ENCODE measurements around the gene RBM3. TPM values are rescaled to one million over a fixed set of nuclear protein-coding genes. Genes with fewer than 3 reads are reported as not detected.

Gene RBM3
- total RNA-seq = 46.5 and 127 TPM in 2 replicates

GRCh38 chrX:48574270-48575266 is at the start of gene RBM3:
Gene RBM3 (plus strand): TSS chrX:48574484. CDS start chrX:48575181, 697 bp downstream.

DNA sequence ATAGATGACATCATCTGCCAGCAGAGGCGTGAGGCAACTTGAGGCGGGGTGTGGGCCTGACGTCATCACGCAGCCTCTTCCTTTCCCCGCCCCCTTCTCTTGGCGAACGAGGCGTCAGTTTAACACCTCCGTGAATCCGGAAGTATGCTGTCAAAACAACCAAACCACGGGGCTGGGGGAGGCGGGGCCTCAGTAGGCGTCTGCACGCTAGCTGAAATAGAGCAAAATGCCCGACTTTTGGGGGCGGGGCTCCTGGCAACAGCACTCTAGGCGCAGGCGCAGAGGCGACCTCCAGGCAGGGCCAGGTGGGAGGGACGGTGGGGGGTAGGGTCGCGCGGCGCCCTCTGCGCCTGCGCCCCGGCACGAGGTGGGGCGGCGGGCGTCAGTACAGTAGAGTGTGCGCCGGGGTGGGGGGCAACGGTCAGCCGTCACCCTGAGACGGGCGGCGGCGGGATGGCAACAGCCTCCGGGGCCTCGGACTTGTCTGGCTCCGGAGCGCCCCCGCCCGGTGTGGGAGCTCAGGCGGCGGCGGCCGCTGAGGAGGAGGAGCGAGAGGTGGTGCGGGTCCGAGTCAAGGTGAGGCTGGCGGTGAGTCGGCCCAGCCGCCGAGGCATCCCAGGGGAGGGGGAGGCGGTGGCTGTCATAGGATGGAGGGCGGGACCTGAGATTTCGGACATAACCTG is 34.8 kb upstream of the RBM3 start, which contains the start of gene TBC1D25:
TBC1D25 (plus strand) TSS at position 370 of the 683 bp plus-strand sequence; CDS start at position 454, 84 bp downstream.

GRCh38 chrX:48597353-48598264 is 23.3 kb downstream of the RBM3 start, which contains the start of gene WDR13:
Gene WDR13 (plus strand): TSS chrX:48597492. CDS start chrX:48597997, 505 bp downstream.

Other genes with a start within 250 kb of the RBM3 start
- not detected in 2 replicates for gene SSX3, start 217.8 kb upstream of the RBM3 start, total RNA-seq
- not detected in 2 replicates for gene SSX4, start 190.9 kb upstream of the RBM3 start, total RNA-seq
- not detected in 2 replicates for gene SSX4B, start 162.5 kb upstream of the RBM3 start, total RNA-seq
- gene SLC38A5, start 104.2 kb upstream of the RBM3 start, total RNA-seq = 150 and 165 TPM in 2 replicates
- 96.5 and 138 TPM in 2 replicates for gene FTSJ1, start 98.3 kb upstream of the RBM3 start, total RNA-seq
- 26.0 and 52.5 TPM in 2 replicates for gene PORCN, start 65.5 kb upstream of the RBM3 start, total RNA-seq
- gene EBP, start 52.7 kb upstream of the RBM3 start, total RNA-seq = 71.2 and 103 TPM in 2 replicates
- 6.2 and 10.7 TPM in 2 replicates for gene TBC1D25, start 34.8 kb upstream of the RBM3 start, total RNA-seq
- gene WDR13, start 23.0 kb downstream of the RBM3 start, total RNA-seq = 91.7 and 106 TPM in 2 replicates
- gene WAS, start 109.3 kb downstream of the RBM3 start, total RNA-seq = under 0.01 and 0.28 TPM in 2 replicates
- gene SUV39H1, start 122.2 kb downstream of the RBM3 start, total RNA-seq = 1.1 and 1.7 TPM in 2 replicates
- not detected in 2 replicates for gene GLOD5, start 187.3 kb downstream of the RBM3 start, total RNA-seq
- gene GATA1, start 212.1 kb downstream of the RBM3 start, total RNA-seq = not detected in 2 replicates
- gene HDAC6, start 227.6 kb downstream of the RBM3 start, total RNA-seq = 35.2 and 41.4 TPM in 2 replicates